ENCODE measurements around the gene HOMER2.

The HOMER2 gene

GRCh38 chr15:82978438-82978837 lies 25.9 kb upstream of the HOMER2 start:
- H3K4me3 ChIP-seq (ENCODE audit: low read depth, low read length): no peak overlapping the region
- CTCF ChIA-PET: no interaction called here
- H3K27ac ChIP-seq (ENCODE audit: extremely low read depth, low read depth, low read length): no peak overlapping the region

More at GRCh38 chr15:82978438-82978837, 25.9 kb upstream of the HOMER2 start:
- Histone ChIP-seq H3K36me3 (ENCODE audit: control insufficient read depth in 2 of 2, insufficient read depth in 1 of 2, low read length in 2 of 2) (peaks cover 0 to 4% of the 10 kb centered on the region in 2 experiments; a peak in 2 of 3 replicates), H3K4me1 (ENCODE audit: control insufficient read depth, insufficient read depth, low read length) (no peaks in the 10 kb centered on the region), H3K9me3 (ENCODE audit: control insufficient read depth, insufficient read depth, low read depth, low read length) (no peaks in the 10 kb centered on the region)
- no peak for TF ChIP-seq GLIS1 (tag by site-specific recombination; IDR thresholded peaks at IDR 0.05)
- no peak for TF ChIP-seq ZBTB11 (tag by site-specific recombination; conservative IDR thresholded peaks at IDR 0.05; ENCODE audit: low read depth)
- no peak for TF ChIP-seq ZNF626 (tag by site-specific recombination; IDR thresholded peaks at IDR 0.05)
- TF ChIP-seq ZIC2 (tag by site-specific recombination; IDR thresholded peaks at IDR 0.05): no peak
- TF ChIP-seq ZNF175 (tag by site-specific recombination; IDR thresholded peaks at IDR 0.05): no peak
- no peak for TF ChIP-seq ZNF280C (tag by site-specific recombination; IDR thresholded peaks at IDR 0.05)
- no peak for TF ChIP-seq ZNF138 (tag by site-specific recombination; IDR thresholded peaks at IDR 0.05; ENCODE audit: borderline replicate concordance)
- no peak for TF ChIP-seq ZNF580 (tag by site-specific recombination; IDR thresholded peaks at IDR 0.05)
- no peak for TF ChIP-seq ZSCAN4 (tag by site-specific recombination; IDR thresholded peaks at IDR 0.05)
- no peak for TF ChIP-seq KLF7 (tag by site-specific recombination; IDR thresholded peaks at IDR 0.05; ENCODE audit: borderline replicate concordance)
- TF ChIP-seq ZNF423 (tag by site-specific recombination; IDR thresholded peaks at IDR 0.05): no peak
- no peak for TF ChIP-seq ZNF362 (tag by site-specific recombination; IDR thresholded peaks at IDR 0.05)
- no peak for TF ChIP-seq SETDB1 (IDR thresholded peaks at IDR 0.05; ENCODE audit: insufficient read length, low read length)
- no peak for TF ChIP-seq ZNF692 (tag by site-specific recombination; IDR thresholded peaks at IDR 0.05)
- TF ChIP-seq ZNF433 (tag by site-specific recombination; IDR thresholded peaks at IDR 0.05; ENCODE audit: low read depth): no peak
- no peak for TF ChIP-seq KLF1 (tag by site-specific recombination; IDR thresholded peaks at IDR 0.05)
- TF ChIP-seq ZNF169 (tag by site-specific recombination; IDR thresholded peaks at IDR 0.05): no peak
- POLR2A ChIA-PET: no interaction called here

All from HEK293 (cell line).